ENCODE results near the gene GPR25.
"Not testable (repeated sequence)": the region's sequence is repeated elsewhere in the genome, so short reads cannot be mapped to it uniquely, and the experiment has no call there.

Gene GPR25

DNA sequence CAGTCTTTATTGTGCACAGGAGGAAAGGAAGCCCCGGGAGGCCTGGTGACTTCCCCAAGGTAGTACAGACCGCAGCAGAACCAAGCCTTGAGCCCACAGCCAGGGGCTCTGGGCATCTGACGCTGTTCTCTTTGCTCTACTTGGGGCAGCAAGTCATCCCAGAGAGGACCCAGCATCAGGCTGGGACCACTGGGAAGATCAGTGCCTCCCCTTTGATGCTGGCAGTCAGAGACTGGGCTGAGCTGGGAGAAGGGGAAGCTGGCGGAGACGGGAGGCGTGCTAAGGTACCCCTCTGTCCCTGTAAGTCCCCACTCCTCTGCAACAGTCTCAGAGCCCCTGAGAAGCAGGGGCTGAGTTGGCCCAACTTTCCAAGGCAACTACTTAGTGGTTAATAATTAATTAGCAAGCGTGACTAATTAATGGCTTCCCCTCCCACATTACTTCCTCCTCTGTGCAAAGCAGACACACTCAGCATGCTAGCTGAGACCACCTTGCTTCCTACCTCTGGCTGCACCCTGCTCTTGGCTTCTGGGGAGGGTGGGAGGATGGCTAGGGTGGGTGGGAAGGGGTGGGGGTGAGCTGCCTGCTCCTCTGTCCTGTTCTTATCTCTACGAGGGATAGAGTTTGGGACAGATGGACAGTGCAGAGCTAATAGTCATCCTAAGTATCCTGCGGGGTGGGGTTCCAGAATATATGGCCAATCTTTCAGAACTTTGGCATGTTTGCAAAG is 23.2 kb downstream of the GPR25 start:
- DNase-seq, result no peak

DNA sequence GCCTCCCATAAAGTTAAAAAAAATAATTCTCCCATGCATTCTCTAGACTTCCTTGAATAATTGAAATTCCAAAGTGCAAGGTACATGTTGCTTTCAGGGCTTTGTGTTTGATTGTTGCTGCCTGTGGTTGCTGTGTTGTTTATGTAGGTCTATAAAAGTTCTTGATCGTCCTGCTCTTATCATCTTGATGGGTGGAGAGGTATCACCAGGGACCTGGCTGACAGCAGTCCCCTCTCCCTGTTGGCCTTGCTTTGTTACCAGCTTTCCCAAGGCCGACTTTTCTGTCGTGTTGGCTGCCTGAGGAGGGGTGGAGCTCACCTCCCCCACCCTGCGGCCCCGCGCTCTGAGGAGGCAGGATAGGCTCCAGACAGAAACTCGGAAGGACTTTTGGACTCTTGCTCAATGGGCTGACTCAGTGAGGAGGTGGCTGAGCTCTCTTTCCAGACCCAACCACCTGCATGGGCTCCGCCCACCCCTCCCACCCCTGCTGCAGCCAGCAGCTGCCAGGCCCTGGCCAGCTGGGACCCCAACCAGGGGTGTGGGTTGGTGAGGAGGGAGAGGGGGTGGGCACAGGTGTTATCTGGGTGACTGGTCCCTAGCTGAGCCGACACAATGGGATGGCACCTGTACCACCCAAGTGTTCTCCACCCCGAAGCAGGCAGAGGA is 23.9 kb downstream of the GPR25 start:
- DNase-seq, result no peak

DNA sequence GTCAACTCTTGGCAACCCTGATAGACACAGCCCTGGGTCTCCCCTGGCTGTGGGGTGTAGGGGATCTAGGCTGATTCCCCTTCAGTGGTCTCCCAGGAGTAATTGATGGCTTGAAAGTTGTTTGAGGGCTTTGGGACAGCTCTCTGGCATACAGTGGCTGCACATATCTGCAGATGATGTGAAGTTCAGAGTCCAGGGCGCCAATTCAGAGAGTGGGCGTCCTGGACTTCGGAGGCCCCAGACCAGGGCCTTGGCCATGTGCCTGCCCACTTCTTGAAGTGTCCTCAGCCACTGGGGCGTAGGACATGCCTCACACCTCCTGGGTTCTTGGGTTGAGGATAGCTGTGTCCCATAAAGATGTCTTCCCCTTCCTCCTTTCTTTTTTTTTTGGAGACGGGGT is 24.5 kb downstream of the GPR25 start:
- no peak for DNase-seq

DNA sequence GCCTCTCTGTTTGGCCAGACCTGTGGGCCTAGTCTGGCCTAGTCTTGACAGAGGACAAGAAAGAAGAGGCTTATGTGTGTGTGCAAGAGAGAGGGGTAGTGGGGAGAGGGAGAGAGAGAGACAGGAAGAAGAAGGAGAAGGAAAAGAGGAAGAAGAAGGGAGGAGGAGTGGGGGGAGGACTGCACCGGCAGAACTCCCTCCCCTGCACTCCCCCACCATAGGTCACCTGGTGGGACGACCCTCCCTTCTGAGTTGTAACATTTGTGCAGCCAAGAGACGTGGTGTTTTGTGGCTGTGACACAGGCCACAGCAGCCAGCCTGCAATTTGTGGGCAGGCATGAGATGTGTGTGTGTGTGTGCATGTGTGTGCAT is 26.2 kb downstream of the GPR25 start:
- DNase-seq, result no peak

DNA sequence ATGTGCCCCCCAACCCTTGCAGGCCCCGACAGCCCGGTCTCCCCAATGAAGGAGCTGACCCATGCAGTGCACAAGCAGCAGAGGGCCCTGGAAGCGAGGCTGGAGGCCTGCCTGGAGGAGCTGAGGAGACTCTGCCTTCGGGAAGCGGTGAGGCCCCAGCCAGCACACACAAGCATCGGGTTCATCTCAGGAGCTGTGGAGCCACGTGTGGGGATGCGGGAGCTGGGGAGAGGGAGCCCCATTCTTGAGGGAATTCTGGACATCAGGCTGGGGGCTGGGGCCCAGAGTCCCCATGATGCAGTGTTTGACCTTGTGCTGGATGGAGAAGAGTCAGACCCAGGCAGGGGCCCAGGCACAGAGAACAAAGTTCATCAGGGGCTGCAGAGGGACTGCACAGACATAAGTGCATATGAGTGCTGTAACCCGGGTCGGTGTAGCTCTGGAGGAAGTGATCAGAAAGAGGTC is 26.7 kb downstream of the GPR25 start:
- no peak for DNase-seq

DNA sequence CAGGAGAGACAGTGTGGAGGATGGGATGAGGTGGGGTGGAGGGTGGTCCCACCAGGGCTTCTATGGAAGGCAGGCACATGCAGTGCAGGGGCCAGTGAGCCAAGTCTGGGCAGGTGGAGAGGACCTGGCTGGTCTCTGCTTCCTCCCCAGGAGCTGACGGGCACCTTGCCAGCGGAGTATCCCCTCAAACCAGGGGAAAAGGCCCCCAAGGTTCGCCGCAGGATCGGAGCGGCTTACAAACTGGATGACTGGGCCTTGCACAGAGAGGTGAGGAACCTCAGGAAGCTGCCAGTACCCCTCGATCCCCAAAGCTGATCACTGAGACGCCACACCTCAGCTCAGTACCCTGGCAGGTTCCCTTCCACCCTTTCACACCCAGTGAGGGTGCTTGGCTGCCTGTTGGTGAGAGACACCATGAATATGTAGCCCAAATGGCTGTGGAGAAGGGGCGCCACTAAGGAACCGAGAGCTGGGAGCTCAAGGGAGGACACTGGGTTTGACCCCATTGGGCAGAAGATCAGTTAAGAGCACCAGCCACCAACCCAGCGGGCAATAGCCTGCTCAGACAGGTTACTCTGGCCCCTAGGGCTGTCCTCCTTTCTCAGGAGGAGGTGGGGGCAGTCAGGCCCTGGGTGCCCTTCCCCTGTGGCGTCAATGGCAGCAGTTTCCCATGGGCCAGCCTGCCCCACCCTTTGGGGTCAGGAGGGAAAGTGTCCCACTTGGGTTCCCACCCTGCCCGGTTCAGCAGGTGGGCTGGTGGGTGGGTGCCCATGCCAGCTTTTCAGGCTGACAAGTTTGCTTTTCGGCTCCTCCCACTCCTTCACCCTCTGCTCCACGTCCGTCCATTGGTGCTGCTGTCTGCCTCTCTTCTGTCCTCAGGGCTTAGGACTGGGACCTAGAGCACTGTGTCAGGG is 27.4 kb downstream of the GPR25 start:
- no peak for DNase-seq

DNA sequence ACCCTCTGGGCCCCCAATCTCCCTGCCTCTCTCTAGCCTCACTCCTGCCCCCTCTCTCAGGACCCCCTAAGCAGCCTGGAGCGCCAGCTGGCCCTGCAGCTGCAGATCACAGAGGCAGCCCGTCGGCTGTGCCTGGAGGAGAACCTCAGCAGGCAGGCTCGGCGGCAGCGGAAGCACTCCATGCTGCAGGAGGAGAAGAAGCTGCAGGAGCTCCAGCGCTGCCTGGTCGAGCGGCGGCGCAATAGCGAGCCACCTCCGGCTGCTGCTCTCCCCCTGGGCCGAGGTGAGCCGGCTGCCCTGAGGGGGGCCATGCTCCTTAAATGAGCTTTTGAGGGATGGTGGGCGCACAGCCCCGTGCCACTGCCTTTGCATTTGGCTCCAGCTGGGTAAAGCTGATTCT is 28.1 kb downstream of the GPR25 start:
- DNase-seq, result no peak

DNA sequence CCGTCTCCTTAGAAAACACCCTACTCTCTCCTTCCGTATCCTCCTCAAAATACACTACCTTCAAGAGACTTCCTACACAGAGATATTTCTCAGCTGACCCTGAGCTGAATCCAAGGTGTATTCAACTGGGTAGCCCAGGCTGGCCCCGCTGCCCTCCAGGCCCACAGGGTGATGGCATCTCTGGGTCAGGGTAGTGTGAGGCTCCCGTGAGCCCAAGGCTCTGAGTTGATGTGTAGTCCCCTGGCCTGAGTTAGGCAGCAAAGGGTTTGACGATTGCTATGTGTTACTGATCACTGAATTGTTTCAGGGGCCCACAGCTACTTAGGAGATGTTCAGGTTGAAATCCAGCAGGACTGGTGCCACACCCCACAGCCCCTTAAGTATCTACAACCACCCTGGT is 28.6 kb downstream of the GPR25 start:
- no peak for DNase-seq

DNA sequence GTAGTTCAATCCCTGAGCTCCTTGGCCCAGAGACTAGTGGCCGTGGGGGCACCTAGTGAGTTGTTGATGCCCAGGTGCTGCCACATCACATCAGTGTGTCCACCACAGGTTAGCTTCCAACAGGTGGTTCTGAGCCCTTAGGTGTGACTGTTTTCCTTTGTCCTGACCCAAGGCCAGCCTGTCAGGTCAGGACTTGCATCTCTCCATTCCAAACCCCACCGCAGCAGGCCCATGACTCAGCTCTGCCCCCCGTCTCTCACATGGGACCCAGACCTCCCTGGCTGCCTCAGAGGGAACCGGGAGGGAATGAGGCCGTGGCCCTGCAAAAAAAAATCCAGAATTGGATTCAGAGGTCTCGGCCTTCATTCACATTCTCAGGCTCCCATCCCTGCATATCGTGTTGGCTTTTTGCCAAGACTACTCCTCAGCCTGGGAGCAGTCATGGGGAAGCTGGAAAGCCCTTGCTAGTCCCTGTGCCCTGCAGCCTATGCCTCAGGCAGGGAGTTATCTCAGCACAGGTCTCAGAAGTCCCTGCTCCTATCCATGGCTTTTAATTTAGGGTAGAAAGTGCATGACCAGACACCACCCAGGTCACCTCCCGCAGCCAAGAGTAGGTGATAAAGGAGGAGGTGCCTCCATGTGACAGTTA is 29.1 kb downstream of the GPR25 start:
- DNase-seq, result no peak

DNA sequence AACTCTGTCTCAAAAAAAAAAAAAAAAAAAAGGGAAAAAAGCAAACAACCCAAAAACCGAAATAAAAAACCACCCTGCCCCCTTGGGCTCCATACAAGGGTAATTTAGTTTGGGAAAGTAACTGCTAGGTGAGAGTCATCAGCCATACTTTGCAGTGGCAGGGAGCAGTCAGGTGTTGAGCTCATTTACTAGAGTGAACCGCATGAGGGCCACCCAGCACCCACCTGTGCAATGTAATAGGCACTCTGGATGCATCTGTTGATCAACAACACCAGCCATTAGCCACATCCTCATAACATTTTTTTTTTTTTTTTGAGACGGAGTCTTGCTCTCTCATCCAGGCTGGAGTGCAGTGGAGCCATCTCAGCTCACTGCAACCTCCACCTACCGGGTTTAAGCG is 31.0 kb downstream of the GPR25 start:
- no peak for DNase-seq

DNA sequence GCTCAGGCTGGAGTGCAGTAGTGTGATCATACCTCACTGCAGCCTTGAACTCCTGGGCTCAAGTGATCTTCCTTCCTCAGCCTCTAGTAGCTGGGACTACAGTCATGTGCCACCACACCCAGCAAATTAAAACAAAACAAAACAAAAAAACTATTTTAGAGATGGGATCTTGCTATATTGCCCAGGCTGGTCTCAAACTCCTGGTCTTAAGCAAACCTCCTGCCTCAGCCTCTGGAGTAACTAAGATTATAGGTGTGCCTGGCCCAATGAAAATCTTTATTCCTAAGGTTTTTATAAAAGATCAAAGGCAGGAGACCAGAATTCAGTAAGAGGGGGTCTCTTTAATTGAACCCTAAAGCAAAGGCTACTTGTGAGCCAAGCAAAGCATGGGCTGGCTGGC is 32.0 kb downstream of the GPR25 start:
- DNase-seq, result no peak

DNA sequence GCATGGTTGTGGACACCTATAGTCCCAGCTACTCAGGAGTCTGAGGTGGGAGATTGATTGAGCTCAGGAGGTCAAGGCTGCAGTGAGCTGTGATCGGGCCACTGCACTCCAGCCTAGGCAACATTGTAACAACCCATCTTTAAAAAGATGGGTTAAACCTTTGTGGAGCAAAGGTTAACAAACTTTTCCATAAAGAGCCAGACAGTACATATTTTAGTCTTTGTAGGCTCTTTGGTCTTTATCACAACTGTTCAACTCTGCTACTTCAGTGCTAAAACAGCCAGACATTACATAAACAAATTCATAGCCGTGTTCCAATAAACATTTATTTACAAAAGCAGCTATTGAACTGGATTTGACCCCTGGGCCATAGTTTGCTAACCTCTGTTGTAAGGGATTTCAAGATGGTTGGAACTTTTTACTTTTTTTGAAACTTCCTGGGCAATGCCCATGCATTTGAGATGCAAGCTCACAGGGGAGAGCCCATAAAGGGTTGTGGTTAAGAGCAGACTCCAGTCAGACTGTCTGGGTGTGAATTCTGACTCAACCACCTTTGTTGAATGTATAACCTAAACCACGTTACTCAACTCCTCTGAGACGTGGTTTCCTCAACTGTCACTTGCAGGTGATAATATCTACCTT is 32.8 kb downstream of the GPR25 start:
- peak in 2 of 5 donors; percentile 23 to 52 for DNase-seq

DNA sequence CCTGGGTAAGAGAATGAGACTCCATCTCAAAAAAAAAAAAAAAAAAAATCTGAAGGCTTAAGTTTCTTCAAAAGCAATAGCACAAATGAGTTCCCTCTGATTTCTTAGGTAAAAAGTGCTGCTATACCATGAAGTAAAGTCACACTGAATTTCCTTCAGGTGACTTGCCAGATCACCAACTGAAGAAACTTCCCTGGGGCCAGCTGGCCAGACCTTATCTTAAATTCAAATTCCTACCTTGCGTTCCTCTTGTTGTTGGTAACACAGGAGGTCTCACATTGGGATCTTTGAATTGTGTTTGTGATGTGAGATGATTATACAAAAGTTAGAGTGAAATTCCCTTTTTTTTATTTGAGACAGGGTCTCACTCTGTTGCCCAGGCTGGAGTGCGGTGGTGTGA is 33.7 kb downstream of the GPR25 start:
- no peak for DNase-seq

DNA sequence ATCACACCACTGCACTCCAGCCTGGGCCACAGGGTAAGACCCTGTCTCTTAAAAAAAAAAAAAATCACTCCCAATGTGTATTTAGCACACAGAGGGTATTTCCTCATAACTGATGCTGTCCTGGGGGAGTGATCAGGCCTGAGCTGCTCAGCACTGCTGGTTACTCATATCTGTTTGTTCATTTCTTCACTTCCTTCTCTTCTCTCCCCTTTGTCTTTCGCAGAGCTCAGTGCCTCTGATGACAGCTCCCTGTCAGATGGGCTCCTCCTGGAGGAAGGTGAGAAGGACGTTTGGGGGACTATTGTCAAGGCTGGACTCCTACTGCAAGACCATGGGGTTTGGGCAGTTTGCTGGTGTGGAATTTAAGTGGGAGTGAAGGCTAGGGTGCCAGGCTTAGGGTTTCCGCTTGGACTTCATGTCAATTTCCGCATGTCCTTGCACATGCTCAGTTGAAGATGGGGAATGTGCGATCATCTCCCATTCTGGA is 34.9 kb downstream of the GPR25 start:
- DNase-seq, result no peak

DNA sequence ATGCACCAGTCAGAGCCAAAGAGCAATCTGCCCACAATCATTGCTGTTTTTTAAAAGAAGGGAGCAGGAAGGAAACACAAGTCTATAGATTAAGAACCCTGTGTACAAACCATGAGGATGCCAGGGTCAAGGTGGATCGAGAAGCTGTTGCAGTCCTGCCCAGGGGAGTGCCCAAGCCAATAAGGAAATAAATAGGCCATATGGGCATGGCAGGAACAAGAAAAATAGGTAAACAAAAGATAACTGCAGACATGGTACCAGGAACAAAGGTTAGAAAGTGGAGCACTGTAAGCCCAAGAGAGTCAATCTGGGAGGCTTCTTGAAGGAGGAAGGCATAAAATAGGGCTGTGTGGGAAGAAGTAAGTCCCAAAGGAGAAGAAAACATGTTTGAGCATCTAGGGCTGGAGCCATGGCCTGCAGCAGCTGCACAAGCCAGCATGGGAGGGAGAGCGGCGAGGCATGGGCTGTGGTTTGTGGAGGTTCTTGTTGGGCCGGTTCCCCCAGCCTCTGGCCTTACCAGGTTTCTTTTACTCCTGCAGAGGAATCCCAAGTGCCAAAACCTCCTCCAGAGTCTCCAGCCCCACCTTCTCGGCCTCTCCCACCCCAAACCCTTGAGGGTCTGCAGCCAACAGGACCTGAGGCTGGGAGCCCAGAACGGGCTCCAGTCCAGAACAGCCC is 35.5 kb downstream of the GPR25 start:
- DNase-seq, result no peak

DNA sequence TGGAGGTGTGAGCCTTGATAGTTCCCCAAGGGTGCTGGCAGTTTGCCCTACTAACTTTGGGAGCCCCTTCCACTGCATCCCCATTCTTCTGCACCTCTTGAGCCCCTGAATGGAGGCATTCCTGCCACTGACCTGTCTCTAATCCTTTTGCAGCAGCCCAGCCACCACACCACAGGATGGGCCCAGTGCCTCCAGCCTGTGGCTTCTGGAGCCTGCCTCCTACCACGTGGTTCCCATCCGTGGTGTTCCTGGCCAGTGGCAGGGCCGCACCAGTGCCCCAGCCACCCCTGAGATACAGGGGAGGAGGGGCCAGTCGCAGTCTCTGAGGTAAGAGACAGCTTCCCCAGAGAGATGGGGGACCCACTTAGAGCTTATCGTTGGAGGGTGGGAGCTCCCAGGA is 36.3 kb downstream of the GPR25 start:
- no peak for DNase-seq

DNA sequence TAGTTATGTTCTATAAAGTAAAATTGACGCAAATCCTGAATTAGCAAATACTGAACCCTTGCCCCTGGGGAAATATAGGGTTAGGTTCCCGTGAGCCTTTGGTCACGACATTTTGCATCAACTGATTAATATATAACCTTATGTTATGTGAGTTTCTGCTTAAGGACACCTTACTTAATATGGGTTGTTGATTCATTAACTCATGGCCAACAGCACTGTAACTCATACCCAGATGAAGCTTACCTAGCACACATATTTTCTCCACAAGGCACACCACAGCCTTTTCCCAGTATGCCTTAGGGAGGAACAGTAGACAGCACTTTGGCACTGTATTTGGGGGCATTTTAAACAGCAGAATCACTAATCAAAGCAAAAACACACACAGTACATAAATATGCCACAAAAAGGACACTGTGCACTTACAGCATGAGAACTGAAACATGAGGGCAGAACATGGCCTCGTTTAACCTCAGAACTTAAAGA is 37.0 kb downstream of the GPR25 start:
- DNase-seq, result no peak

DNA sequence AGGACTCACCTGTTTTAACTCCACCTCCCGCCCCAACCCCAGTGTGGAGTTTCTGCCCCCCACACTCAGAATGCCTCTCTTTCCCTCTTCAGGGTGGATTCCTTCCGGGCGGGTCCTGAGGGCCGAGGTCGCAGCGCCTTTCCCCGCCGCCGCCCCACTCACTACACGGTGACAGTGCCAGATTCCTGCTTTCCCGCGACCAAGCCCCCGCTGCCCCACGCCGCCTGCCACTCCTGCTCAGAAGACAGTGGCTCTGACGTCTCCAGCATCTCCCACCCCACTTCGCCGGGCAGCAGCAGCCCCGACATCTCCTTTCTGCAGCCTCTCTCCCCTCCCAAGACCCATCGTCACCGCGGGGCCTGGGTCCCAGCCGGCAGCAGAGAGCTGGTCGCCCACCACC is 38.6 kb downstream of the GPR25 start:
- no peak for DNase-seq

DNA sequence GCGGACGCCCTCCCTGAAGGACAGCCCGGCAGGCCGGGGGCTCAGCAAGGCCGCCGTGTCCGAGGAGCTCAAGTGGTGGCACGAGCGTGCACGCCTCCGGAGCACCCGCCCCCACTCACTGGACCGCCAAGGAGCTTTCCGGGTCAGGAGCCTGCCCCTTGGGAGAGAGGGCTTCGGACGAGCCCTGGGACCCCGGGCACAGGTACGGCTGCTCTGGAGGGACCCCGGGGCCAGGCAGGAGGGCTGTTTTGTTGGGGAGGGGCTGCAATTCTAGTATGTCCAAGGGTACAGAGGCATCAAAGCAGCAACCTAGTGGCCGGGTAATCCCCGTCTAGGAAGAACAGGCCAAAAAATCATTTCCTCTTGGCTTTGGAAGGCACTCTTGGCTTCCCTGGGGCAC is 39.2 kb downstream of the GPR25 start:
- not testable (repeated sequence) for DNase-seq

DNA sequence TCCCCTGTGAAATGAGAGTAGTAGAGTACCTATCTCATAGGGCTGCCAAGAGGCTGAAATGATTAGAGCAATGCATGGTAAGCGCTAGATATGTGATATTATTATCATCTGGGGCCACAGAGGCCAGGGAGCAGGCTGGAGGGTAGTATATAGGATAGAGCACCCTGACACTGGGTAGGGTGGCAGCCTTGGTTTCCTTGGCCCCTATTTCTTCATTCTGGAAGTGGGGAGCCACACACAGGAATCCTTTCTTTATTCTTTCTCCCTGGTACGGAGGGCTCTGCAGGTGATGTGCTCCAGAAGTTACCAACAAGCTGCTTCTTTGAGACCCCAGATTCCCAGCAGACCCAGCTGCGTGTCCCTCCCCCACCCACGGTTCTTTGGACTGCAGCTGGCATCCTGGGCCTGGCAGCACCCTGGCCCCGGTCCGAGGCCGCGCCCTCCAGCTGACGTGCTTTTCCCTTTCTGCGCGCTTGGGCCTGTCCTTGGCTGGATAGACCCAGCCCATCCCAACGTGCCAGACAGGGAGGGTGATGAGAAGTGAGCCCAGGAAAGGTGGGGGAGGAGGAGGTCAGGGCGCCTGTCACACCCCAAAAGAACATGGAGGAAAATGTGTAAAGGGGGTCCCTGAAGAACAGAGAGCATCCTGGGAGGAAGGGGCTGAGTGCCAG is 40.1 kb downstream of the GPR25 start:
- no peak for DNase-seq

DNA sequence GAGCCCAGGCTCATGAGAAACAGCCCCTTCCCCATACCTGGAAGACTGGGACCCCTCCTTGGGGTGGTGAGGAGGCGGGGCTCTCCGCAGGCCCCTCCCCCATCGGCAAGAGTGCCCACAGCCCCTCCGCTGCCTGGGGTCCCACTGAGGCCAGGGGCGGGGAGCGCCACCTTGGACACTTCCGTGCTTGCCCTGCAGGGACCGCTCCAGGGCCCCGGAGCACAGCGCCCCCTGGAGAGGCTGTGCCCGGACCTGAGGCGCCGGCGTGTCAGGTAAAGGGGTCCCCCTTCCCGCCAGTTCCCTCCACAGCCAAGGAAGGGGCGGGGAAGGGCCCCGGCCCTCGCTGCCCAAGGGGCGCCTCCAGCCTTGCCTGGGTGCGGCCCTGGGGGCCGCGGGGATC is 43.4 kb downstream of the GPR25 start:
- no peak for DNase-seq

Measured in T-helper 1 cell (primary cell).